ENCODE data around the gene GPAT2. TPM values are rescaled to one million over a fixed set of nuclear protein-coding genes. Genes with fewer than 3 reads are reported as not detected.
A peak's percentile ranks its signal among the peaks of the same experiment; 100 is the strongest.
"Not testable (repeated sequence)": the region's sequence is repeated elsewhere in the genome, so short reads cannot be mapped to it uniquely, and the experiment has no call there.

Gene GPAT2
- total RNA-seq, 3 donors from 2014 or later (not counting 1 experiment from before 2014, with no cell fraction given) = 2.3 to 6.0 (median 3.8) TPM

DNA sequence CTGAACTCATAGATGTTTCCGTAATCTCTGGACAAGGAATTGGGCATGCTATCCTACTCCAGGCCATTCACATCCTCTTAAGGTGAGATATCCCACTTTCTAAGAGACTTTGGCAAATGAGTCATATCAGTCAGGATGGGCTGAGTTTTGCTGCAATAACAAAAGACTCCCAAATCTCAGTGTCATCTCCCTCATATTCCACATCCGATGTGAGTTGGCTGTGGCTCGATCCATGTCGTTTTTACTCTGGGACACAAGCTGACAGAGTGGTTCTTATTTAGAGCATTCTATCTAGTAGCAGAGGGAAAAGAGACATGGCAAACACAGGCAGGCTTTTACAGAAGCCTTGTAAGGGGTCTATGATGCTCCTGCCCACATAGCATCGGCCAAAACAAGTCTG lies 28.5 kb downstream of the GPAT2 start:
- ATAC-seq; H3K9me3 ChIP-seq (ENCODE audit: control insufficient read depth, insufficient read depth, low read length); H3K27ac ChIP-seq (ENCODE audit: low read length); DNase-seq; intact Hi-C loops (cut with micrococcal nuclease); H3K9me3 Mint-ChIP-seq; H3K4me3 ChIP-seq (ENCODE audit: low read length); H3K36me3 ChIP-seq (ENCODE audit: control insufficient read depth, insufficient read depth, low read length); H3K27me3 ChIP-seq (ENCODE audit: control insufficient read depth, insufficient read depth, low read length); H3K27ac Mint-ChIP-seq; H3K4me1 Mint-ChIP-seq; H3K4me3 Mint-ChIP-seq; H3K36me3 Mint-ChIP-seq: not testable (repeated sequence)
- peaks cover 14% of the 10 kb centered on the region for H3K4me1 ChIP-seq (ENCODE audit: control insufficient read depth, insufficient read depth, low read length)
- H3K27me3 Mint-ChIP-seq (ENCODE audit: low read depth in 2 of 2) = peaks cover 25 to 43% of the 10 kb centered on the region in 2 donors
- WGBS (ENCODE audit: insufficient coverage) = 83% methylated on average over 3 of the region's 5 CpGs

DNA sequence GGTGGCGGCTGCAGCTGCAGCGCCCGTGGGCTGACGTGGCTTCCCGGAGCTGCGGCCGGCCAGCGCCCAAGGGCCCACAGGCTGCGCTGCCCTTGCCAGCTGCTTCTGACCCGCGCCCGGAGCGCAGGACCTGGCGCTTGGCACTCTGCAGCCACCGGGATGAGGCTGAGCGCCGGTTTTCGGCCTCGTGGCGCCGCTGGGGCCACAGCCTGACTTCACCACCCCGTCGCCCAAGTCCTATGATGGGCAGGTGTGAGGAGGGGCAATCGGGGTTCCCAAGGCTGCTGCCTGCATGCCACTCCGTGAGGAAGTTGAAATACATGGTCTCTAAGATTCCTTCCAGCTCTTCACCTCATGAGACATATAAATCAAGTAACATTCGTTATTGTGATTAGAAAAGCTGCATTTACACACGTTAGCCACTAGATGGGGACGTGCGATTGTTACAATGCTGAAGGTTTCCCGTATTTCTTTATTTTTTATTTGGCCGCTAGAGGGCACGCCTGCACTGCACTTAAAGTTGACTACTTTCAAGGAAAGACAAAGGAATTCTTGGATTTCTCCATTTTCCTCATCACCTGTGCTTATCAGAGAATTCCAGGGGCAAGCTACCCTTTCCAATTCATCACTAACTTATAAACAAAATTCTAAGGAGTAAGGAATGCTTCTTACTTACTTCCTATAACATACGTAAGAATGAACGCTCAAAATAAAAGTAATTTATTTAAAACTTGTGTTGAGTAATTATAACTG lies 42.0 kb downstream of the GPAT2 start:
- not testable (repeated sequence) for H3K4me1 ChIP-seq (ENCODE audit: control insufficient read depth, insufficient read depth, low read length); H3K9me3 ChIP-seq (ENCODE audit: control insufficient read depth, insufficient read depth, low read length); H3K9me3 Mint-ChIP-seq; H3K36me3 Mint-ChIP-seq; H3K36me3 ChIP-seq (ENCODE audit: control insufficient read depth, insufficient read depth, low read length); H3K27me3 ChIP-seq (ENCODE audit: control insufficient read depth, insufficient read depth, low read length)
- H3K4me3 Mint-ChIP-seq = peak overlapping the region; percentile 93
- H3K4me3 ChIP-seq (ENCODE audit: low read length) = peak overlapping the region; percentile 59
- TF ChIP-seq, protein P1, sequence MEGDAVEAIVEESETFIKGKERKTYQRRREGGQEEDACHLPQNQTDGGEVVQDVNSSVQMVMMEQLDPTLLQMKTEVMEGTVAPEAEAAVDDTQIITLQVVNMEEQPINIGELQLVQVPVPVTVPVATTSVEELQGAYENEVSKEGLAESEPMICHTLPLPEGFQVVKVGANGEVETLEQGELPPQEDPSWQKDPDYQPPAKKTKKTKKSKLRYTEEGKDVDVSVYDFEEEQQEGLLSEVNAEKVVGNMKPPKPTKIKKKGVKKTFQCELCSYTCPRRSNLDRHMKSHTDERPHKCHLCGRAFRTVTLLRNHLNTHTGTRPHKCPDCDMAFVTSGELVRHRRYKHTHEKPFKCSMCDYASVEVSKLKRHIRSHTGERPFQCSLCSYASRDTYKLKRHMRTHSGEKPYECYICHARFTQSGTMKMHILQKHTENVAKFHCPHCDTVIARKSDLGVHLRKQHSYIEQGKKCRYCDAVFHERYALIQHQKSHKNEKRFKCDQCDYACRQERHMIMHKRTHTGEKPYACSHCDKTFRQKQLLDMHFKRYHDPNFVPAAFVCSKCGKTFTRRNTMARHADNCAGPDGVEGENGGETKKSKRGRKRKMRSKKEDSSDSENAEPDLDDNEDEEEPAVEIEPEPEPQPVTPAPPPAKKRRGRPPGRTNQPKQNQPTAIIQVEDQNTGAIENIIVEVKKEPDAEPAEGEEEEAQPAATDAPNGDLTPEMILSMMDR (IDR thresholded peaks at IDR 0.05) = peak; percentile 96
- ATAC-seq (peak; percentile 73 to 91 (median 80)), DNase-seq (peak; percentile 30 to 61)
- H3K27ac ChIP-seq (ENCODE audit: low read length) = peak overlapping the region; percentile 68
- WGBS (ENCODE audit: insufficient coverage) = 0% methylated on average over 30 of the region's 34 CpGs
- peak overlapping the region; percentile 94 to 98 for H3K27ac Mint-ChIP-seq
- H3K4me1 Mint-ChIP-seq = peaks cover 11% of the 10 kb centered on the region in 2 donors
- intact Hi-C loops (cut with micrococcal nuclease) = loop anchor here (10.0 kb wide), 1 partner anchor 182 kb away; no protein-coding TSS in a partner anchor
- peaks cover 16 to 33% of the 10 kb centered on the region in 2 donors for H3K27me3 Mint-ChIP-seq (ENCODE audit: low read depth in 2 of 2)

DNA sequence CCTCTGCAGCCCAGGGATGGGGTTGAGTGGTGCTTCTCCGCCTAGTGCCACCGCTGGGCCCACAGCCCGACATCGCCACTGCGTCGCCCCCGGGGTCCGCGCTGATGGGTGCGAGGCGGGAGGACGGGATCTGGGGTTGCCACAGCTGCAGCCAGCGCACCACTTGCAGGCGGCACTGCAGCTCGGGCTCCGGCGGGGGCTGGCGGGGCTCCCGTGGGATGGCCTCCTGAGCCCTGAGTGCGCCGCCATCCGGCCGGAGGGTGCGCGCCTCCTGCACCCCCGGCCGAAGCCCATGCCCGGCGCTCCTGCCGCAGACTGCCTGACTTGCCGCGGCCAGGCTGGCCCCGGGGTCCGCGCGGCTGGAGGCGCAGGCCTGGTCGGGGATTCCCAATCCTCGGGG lies 42.6 kb downstream of the GPAT2 start:
- not testable (repeated sequence) for H3K27me3 ChIP-seq (ENCODE audit: control insufficient read depth, insufficient read depth, low read length); H3K9me3 ChIP-seq (ENCODE audit: control insufficient read depth, insufficient read depth, low read length); H3K36me3 Mint-ChIP-seq; H3K4me1 ChIP-seq (ENCODE audit: control insufficient read depth, insufficient read depth, low read length); DNase-seq; H3K27ac ChIP-seq (ENCODE audit: low read length); H3K9me3 Mint-ChIP-seq; H3K36me3 ChIP-seq (ENCODE audit: control insufficient read depth, insufficient read depth, low read length)
- intact Hi-C loops (cut with micrococcal nuclease) = loop anchor here (10.0 kb wide), 1 partner anchor 183 kb away; no protein-coding TSS in a partner anchor
- ATAC-seq = peak; percentile 41 to 66 (median 58)
- peak overlapping the region; percentile 59 for H3K4me3 ChIP-seq (ENCODE audit: low read length)
- Mint-ChIP-seq H3K4me1 (peaks cover 11% of the 10 kb centered on the region in 2 donors), H3K27me3 (ENCODE audit: low read depth in 2 of 2) (peaks cover 14 to 33% of the 10 kb centered on the region in 2 donors), H3K27ac (peak overlapping the region; percentile 94 to 98), H3K4me3 (peak overlapping the region; percentile 96)
- no CpG with 5 or more reads among the region's 39 CpGs for WGBS (ENCODE audit: insufficient coverage)

DNA sequence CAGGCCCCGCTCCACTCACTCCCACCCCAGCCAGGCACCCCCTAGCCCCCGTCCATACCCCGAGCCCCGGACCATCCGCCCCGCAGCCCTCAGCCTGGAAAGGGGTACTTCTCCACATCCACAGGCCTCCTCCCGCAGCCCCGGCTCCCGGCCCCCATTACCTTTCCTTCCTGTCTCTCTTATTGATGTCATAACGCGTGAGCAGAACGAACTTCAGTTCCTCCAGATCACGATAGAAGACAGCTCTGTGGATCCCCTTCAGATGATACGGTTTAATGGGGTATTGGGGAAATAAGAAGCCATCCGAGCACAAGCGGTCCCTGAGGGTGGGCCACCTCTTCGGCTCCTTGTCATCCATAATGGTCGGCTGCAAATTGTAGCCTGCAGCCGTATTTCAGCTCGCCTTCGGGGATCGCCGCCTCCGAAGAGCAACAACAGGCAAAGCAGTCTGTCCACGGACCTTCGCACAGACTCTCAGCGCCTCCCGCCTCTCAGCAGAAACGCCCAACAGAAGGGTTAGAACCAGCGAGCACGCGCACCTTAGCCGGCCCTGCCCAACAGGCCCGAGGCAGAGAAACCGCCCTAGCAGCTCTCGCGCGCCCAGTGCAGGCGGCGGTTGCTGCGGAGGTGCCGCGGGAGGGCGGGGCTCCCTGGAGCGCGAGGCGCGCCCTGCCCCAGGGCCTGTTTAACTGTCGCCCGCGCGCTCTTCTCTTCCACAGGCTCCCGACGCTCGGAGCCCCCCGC lies 43.2 kb downstream of the GPAT2 start, which contains the start of gene ANKRD36C:
Gene ANKRD36C (minus strand): TSS at position 474 of the 744 bp plus-strand sequence. CDS start 116 bp downstream, at position 358.
- Mint-ChIP-seq H3K27ac (peak within 1 kb of the TSS; percentile 94 to 98), H3K4me3 (peak within 1 kb of the TSS; percentile 96), H3K4me1 (peaks cover 11% of the 10 kb centered on the region in 2 donors), H3K27me3 (ENCODE audit: low read depth in 2 of 2) (peaks cover 13 to 28% of the 10 kb centered on the region in 2 donors)
- DNase-seq = peak; percentile 39 to 80
- 0% methylated on average over 20 of the region's 56 CpGs for WGBS (ENCODE audit: insufficient coverage)
- H3K4me1 ChIP-seq (ENCODE audit: control insufficient read depth, insufficient read depth, low read length); H3K9me3 Mint-ChIP-seq; H3K36me3 ChIP-seq (ENCODE audit: control insufficient read depth, insufficient read depth, low read length); H3K36me3 Mint-ChIP-seq; H3K27me3 ChIP-seq (ENCODE audit: control insufficient read depth, insufficient read depth, low read length); H3K9me3 ChIP-seq (ENCODE audit: control insufficient read depth, insufficient read depth, low read length): not testable (repeated sequence)
- Histone ChIP-seq H3K4me3 (ENCODE audit: low read length) (peak within 1 kb of the TSS; percentile 76), H3K27ac (ENCODE audit: low read length) (peak within 1 kb of the TSS; percentile 91)
- intact Hi-C loops (cut with micrococcal nuclease) = loop anchor here (10.0 kb wide), 1 partner anchor 183 kb away; no protein-coding TSS in a partner anchor
- peak; percentile 85 to 93 (median 87) for ATAC-seq

DNA sequence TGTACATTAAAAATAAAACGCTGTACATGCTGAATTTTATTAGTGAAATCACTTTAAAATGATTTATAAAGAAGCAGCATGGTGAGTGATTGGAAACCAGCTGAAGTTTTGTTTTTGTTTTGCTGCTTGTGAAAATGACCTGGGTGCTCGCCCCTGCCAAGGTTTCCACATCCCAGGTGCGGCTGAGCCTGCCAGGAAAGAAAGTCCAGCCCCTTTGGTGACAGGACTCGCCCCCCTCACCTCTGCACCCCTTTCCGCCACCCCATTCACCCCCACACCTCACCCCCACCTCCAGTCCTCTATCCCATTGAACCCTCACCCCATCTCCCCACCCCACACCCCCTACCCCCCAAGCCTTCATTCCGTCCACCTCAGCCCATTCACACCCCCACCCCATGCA lies 43.8 kb downstream of the GPAT2 start:
- H3K4me3 ChIP-seq (ENCODE audit: low read length); H3K36me3 ChIP-seq (ENCODE audit: control insufficient read depth, insufficient read depth, low read length); ATAC-seq; DNase-seq; H3K27ac ChIP-seq (ENCODE audit: low read length); H3K36me3 Mint-ChIP-seq; H3K27me3 ChIP-seq (ENCODE audit: control insufficient read depth, insufficient read depth, low read length); H3K4me1 ChIP-seq (ENCODE audit: control insufficient read depth, insufficient read depth, low read length); H3K9me3 ChIP-seq (ENCODE audit: control insufficient read depth, insufficient read depth, low read length); H3K9me3 Mint-ChIP-seq: not testable (repeated sequence)
- Mint-ChIP-seq H3K4me1 (peaks cover 11% of the 10 kb centered on the region in 2 donors), H3K27me3 (ENCODE audit: low read depth in 2 of 2) (peaks cover 10 to 21% of the 10 kb centered on the region in 2 donors), H3K4me3 (peak overlapping the region; percentile 78), H3K27ac (peak overlapping the region; percentile 94 to 98)
- 7% methylated on average over 4 of the region's 6 CpGs for WGBS (ENCODE audit: insufficient coverage)
- intact Hi-C loops (cut with micrococcal nuclease) = loop anchor here (10.0 kb wide), 1 partner anchor 184 kb away; no protein-coding TSS in a partner anchor
